HG02852 (cell line): Measurements from ENCODE around the gene PRSS48.
"Not testable (repeated sequence)": the region's sequence is repeated elsewhere in the genome, so short reads cannot be mapped to it uniquely, and the experiment has no call there.

Experiments
- ATAC-seq: cut with Tn5 transposase; IDR thresholded peaks from one replicate; pipeline ENCODE4 v1.9.1; 2021; ENCODE audit warnings: mild to moderate bottlenecking, moderate library complexity; ENCODE audit not compliant: unreplicated experiment

PRSS48 gene

GRCh38 chr4:151259752-151260151, 17.2 kb upstream of the PRSS48 start:
- no peak for ATAC-seq

- ATAC-seq, result no peak
Observed at GRCh38 chr4:151260526-151260925, 16.4 kb upstream of the PRSS48 start.

- no peak for ATAC-seq
Observed at GRCh38 chr4:151263455-151263854, 13.5 kb upstream of the PRSS48 start.

- no peak for ATAC-seq
Observed at GRCh38 chr4:151266497-151266896, 10.5 kb upstream of the PRSS48 start.

GRCh38 chr4:151267104-151267503, 9.9 kb upstream of the PRSS48 start:
- no peak for ATAC-seq

GRCh38 chr4:151267822-151268535, 9.0 kb upstream of the PRSS48 start:
- ATAC-seq, result no peak

GRCh38 chr4:151268905-151269304, 8.1 kb upstream of the PRSS48 start:
- ATAC-seq, result not testable (repeated sequence)

- ATAC-seq, result no peak
Observed at GRCh38 chr4:151284534-151285245, 7.7 kb downstream of the PRSS48 start.

GRCh38 chr4:151287409-151287808, 10.4 kb downstream of the PRSS48 start:
- ATAC-seq, result no peak

GRCh38 chr4:151291485-151291884, 14.5 kb downstream of the PRSS48 start:
- ATAC-seq, result no peak

GRCh38 chr4:151292038-151292437, 15.1 kb downstream of the PRSS48 start:
- no peak for ATAC-seq

- ATAC-seq, result no peak
Observed at GRCh38 chr4:151294833-151295496, 18.0 kb downstream of the PRSS48 start.

GRCh38 chr4:151296227-151296626, 19.3 kb downstream of the PRSS48 start:
- no peak for ATAC-seq

GRCh38 chr4:151297170-151297569, 20.2 kb downstream of the PRSS48 start:
- no peak for ATAC-seq

GRCh38 chr4:151302432-151302831, 25.5 kb downstream of the PRSS48 start:
- no peak for ATAC-seq

- ATAC-seq, result no peak
Observed at GRCh38 chr4:151304226-151304625, 27.3 kb downstream of the PRSS48 start.

GRCh38 chr4:151304755-151305154, 27.8 kb downstream of the PRSS48 start:
- ATAC-seq, result peak; percentile 69

- no peak for ATAC-seq
Observed at GRCh38 chr4:151310124-151310728, 33.3 kb downstream of the PRSS48 start.

- ATAC-seq, result no peak
Observed at GRCh38 chr4:151313306-151314009, 36.5 kb downstream of the PRSS48 start.

GRCh38 chr4:151314010-151314355, 37.0 kb downstream of the PRSS48 start:
- no peak for ATAC-seq

- no peak for ATAC-seq
Observed at GRCh38 chr4:151314479-151314878, 37.5 kb downstream of the PRSS48 start.
